Measurements from ENCODE around the gene PTPRN2.

- TF ChIP-seq CTCF (IDR thresholded peaks at IDR 0.05), result no peak
- no peak for TF ChIP-seq ZFX (IDR thresholded peaks at IDR 0.05; ENCODE audit: borderline replicate concordance)
Measured at GRCh38 chr7:157923903-157924630, 663.6 kb downstream of the PTPRN2 start.
